ENCODE results near the gene RYR3.

RYR3 gene

DNA sequence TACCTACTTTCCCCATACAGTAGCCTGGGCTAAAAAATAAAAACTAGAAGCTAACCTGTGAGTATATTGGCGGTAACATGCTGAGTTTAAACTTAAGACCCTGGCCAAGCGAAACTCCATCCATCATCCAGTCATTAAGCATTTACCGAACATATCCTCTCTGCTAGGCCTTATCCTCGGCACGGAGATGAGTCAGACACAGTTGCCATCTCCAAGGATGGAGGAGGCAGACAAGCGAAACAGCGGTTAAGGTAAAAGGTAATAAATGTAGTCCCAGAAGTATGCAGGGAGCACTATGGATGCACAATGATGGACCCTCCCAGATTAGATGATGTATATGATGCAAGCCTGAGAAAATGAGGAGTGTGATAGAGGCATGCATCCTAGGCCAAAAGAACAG, 143.6 kb downstream of the RYR3 start:
- no peak for DNase-seq

DNA sequence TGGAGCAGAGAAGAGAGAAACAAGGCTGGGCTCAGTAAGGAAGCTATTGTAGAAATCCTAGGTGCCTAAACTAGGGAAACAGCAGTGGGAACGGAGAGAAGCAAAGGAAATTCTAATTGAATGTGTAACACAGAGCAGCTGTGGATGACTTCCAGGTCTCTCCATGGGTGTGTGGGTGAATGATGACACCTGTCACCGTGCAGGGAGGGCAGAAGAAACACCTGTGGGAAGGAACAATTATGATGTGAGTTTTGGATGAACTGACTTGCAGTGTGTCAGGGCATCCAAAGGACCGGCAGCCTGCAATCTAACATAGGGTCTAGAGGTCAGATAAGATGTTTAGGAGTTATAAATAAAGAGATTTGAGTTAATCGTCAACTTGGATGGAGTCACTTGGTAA, 144.2 kb downstream of the RYR3 start:
- DNase-seq: no peak

GRCh38 chr15:33458421-33458820, 147.7 kb downstream of the RYR3 start:
- DNase-seq: no peak

DNA sequence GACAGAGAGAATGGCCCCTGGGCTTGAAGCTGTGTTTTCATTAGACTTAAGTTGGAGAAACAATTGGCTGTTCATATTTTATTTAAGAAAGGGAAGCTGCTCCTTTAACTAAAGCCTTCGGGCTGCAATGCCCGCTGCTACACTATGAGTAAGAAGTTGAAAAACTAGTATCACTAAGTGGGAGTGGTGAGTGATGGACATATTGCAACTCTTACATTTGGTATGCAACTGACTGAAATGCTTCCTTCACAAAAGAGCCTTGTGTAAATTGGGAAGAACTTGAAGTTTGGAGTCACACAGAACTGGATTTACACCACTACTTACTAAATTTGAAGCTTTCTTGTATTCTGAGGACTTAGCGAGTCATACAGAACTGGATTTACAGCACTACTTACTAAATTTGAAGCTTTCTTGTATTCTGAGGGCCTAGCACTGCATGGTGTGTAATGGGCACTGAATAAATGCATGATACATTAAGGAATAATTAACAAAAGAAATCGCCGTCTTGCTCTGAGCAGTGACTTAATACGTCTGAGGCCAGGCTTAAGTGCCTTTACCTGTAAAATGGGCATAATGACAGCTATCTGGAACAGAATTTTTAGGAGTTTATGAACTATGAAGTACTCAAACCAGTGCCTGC, 149.5 kb downstream of the RYR3 start:
- DNase-seq: no peak

- no peak for DNase-seq
These were observed 150.9 kb downstream of the RYR3 start for GRCh38 chr15:33461671-33462070.

GRCh38 chr15:33467146-33467815, 156.5 kb downstream of the RYR3 start:
- DNase-seq: no peak

DNA sequence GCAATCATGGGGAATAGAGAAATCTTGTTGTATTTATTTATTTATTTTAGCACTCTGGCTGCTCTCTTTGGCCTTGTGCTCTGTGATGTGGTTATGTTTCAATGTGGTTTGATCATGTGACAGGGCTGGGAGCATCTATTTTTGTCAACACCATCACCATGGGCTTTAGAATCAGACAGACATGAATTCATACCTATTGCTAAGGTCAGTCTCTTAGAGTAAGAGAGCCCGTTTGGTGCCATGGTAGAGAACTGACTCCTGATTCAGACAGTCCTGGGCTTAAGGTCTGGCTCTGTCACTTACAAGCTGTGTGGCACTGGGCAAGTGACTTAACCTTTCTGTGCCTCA, 157.0 kb downstream of the RYR3 start:
- no peak for DNase-seq

- DNase-seq: no peak
These were observed 158.0 kb downstream of the RYR3 start for GRCh38 chr15:33468740-33469139.

- no peak for DNase-seq
These were observed 162.2 kb downstream of the RYR3 start for GRCh38 chr15:33473005-33473404.

GRCh38 chr15:33473714-33474113, 162.9 kb downstream of the RYR3 start:
- DNase-seq: no peak

GRCh38 chr15:33476076-33476475, 165.3 kb downstream of the RYR3 start:
- DNase-seq: no peak

- DNase-seq: no peak
These were observed 166.1 kb downstream of the RYR3 start for GRCh38 chr15:33476908-33477307.

DNA sequence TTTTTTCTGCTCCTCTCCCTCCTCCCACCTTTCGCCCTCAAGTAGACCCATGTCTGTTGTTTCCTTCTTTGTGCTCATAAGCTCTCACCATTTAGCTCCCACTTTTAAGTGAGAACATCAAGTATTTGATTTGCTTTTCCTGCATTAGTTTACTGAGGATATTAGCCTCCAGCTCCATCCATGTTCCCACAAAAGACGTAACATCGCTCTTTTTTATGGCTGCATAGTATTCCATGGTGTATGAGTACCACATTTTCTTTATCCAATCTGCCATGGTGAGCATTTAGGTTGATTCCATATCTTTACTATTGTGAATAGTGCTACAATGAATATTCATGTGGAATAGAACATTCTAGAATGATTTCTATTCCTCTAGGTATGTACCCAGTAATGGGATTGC, 178.6 kb downstream of the RYR3 start:
- DNase-seq: no peak

GRCh38 chr15:33490703-33491102, 179.9 kb downstream of the RYR3 start:
- no peak for DNase-seq

- DNase-seq: no peak
These were observed 181.8 kb downstream of the RYR3 start for GRCh38 chr15:33492434-33493052.

GRCh38 chr15:33494306-33494705, 183.5 kb downstream of the RYR3 start:
- DNase-seq: no peak

DNA sequence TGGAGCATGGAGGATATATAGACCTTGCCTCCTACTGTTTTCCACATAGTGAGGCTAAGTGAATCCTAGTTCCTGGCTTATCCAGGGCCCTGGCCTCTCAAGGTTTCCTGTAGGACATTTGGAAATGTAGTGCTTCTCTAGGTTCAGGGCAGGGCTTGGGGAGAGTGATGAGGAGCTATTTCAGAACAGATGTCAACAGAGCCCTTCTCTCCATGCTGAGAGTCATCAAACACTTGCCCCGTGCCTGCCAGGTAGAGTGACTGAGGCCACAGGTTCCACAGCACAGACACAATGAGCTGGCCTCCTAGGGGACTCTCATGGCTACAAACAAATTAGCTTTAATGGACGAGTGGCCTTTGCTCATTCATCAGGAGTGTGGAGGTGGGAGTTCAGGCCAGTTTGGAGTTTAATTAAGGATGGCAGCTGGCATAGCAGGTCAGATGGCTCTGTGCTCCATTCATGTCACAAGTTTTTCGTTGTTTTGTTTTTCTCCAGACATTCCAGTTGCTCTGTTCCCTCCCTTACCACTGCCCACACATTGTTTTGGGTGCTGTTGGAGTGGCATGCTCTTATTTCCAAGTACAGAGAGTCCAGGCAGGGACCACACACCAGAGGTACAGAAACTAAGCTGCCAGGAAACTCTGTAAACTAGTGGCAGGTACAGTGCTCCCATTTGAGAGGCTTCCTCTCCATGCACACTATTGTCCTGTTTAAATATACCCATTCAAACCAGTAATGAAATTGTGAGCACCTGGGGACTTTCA, 189.8 kb downstream of the RYR3 start:
- no peak for DNase-seq

DNA sequence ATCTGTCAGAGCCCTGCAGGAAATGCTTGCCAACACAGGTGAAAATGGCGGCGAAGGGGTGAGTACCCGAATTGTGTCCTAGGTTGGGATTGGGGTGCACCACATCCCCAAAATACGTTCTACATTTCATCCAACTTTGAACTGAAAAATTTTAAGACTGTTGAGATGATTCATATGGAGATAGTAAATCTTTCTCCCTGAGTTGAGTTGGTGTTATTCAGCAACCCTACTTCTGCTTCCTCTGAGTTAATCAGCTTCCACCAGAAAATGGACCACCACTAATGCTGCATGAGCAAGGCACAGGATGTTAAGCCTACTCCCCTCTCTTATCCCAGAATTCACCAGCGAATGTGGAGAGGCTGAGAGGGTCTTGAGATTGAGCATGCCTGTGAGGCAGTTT, 192.9 kb downstream of the RYR3 start:
- no peak for DNase-seq

- no peak for DNase-seq
These were observed 196.1 kb downstream of the RYR3 start for GRCh38 chr15:33506781-33507296.

GRCh38 chr15:33508703-33509102, 197.9 kb downstream of the RYR3 start:
- DNase-seq: no peak

DNA sequence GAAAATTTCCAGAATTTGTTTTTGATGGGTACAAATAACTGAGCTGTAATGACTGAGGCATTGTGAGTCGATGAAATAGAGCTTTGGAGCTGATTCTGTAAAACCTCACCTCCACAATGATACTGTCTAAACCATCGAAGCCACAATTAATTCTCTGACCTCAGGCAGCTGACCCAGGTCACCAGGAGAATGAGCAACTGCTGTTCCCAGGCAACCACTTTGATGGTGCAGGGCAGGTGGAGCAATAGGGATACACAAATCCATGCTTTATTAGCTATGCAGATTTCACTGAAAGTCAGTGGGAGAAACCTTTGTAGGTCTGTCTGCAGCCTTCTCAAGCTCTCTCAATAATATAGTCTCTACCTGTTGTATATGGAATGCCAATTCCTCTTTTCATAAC, 204.4 kb downstream of the RYR3 start:
- no peak for DNase-seq

GRCh38 chr15:33516563-33516962, 205.8 kb downstream of the RYR3 start:
- DNase-seq: no peak

- DNase-seq: no peak
These were observed 207.2 kb downstream of the RYR3 start for GRCh38 chr15:33517944-33518343.

- DNase-seq: no peak
These were observed 207.7 kb downstream of the RYR3 start for GRCh38 chr15:33518421-33518820.

Data from stimulated activated CD4-positive, alpha-beta T cell treated with anti-CD3 and anti-CD28 coated beads, Interleukin-4, amount 100 ng/mL, for 4 hours (primary cell).